HG03558 (cell line): ENCODE measurements around the gene AFAP1.

Experiments
- ATAC-seq: cut with Tn5 transposase; IDR thresholded peaks from one replicate; pipeline ENCODE4 v1.9.1; 2021; ENCODE audit warnings: moderate number of reproducible peaks; ENCODE audit not compliant: unreplicated experiment; ENCODE audit errors: extremely low read depth

The AFAP1 gene

DNA sequence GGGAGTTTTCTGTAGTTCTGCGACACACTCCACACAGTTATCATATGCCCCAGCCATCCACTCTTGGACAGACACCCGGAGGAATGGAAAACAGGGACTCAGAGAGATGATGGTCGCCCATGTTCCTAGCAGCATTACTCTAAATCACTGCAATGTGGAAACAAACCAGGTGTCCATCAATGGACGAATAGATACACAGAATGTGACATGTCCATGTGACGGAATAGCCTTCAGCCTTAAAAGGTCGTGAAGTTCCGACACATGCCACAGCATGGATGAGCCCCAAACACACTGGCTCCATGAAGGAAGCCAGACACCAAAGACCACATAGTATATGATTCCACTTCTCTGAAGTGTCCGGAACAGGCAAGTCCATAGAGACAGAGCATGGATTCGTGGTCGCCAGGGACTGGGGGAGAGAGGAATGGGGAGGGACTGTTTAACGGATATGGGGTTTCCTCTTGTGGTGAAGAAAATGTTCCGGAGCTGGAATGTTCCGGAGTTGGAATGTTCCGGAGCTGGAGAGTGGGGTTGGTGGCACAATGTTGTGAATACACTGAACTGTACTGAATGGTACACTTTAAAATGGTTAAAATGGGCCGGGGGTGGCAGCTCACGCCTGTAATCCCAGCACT is 28.7 kb upstream of the AFAP1 start:
- no peak for ATAC-seq

GRCh38 chr4:7967501-7968261 is 28.0 kb upstream of the AFAP1 start:
- no peak for ATAC-seq

DNA sequence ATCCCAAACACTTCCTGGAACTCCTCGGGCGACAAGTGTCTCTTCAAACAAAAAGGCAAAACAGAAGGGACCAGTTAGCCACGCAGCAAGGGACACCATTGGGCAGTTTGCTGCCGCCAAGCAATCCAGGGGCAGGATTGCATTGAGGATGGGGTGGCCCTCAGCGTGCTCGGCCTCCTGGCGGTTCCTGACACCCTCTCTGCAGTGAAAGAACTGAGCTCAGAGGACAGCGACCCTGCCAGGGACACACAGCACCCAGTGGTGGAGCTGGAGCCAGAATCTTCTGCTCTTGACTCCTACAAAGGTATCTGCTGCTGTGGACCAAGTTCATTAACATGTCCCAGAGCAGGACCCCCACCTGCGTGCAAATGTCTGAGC is 27.4 kb upstream of the AFAP1 start:
- no peak for ATAC-seq

GRCh38 chr4:7966281-7967062 is 26.8 kb upstream of the AFAP1 start:
- no peak for ATAC-seq

DNA sequence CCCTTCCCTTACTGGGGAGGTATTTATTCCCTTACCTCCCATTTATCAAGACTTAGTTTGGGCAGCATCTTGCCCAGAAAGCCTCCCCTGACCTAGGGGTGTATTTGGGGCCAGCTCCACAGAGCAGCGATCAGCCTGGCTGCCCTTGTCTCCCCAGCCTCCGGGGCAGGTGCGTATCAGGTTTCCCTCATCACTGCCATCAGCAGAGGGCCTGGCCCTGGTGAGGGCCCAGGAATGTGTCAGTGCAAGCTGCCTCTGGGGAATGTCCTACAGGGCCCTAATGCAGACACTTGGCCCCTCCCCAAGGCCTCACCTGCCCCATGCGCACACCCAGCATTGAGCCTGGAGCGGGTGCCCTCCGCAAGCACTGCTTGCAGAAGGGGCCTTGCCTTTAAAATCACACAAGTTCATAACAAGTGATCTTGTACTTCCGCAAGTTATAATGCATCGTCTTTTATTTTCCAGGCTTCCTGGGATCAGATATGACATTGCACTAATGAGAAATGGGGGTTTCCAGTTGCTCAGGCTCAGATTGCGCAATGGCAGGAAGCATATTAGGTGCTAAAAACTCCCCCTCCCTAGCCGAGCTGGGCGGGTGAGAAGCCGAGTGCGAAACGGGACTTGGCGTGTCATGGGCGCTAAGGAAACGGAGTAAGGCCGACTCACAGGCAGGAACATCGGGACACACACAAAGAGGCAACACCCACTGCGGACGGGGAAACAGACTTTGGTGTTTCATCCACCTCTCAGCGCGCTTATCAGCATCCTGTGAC is 25.4 kb upstream of the AFAP1 start:
- ATAC-seq: no peak

DNA sequence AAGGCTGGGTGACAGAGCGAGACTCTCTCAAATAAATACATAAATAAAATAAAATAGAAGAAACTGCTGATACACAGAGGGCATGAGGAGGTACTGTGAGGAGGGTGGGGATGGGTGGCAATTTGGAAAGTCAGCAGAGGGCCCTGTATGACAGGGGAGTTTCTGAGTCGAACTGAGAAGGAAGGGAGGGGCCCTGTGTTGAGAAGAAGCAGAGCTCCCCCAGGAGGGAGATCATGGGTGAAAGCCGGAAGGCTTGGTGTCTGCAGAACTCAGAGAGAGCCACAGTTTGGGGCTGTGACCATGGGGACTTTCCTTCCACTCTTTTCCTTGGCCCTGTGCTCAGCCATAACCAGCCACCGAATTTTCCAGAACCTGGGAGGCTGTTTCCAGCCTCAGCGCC is 24.8 kb upstream of the AFAP1 start:
- ATAC-seq: no peak

- no peak for ATAC-seq
Observed at GRCh38 chr4:7963691-7964090, 24.0 kb upstream of the AFAP1 start.

GRCh38 chr4:7962609-7963508 is 23.2 kb upstream of the AFAP1 start:
- no peak for ATAC-seq

GRCh38 chr4:7960790-7961655 is 21.4 kb upstream of the AFAP1 start:
- no peak for ATAC-seq

GRCh38 chr4:7960017-7960789 is 20.5 kb upstream of the AFAP1 start:
- ATAC-seq: no peak

DNA sequence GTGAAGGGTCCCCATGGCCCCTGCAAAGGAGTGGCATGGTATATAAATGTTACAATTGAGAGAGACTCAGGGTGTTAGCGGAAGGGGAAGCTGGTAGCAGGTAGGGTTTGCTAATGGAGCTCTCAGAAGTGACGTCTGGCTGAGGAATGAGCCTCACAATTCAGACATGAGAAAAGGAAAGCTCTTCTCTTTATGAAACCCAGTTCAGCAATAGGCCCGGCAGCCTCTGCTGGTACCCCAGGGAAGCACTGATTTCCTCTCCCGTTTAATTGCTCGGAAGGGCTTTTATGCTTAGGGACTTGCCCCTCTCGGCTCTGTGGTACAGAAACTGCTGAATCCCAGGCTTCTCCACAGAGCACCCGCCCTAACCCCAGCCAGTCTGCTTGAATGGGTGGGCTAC is 19.4 kb upstream of the AFAP1 start:
- ATAC-seq: no peak

DNA sequence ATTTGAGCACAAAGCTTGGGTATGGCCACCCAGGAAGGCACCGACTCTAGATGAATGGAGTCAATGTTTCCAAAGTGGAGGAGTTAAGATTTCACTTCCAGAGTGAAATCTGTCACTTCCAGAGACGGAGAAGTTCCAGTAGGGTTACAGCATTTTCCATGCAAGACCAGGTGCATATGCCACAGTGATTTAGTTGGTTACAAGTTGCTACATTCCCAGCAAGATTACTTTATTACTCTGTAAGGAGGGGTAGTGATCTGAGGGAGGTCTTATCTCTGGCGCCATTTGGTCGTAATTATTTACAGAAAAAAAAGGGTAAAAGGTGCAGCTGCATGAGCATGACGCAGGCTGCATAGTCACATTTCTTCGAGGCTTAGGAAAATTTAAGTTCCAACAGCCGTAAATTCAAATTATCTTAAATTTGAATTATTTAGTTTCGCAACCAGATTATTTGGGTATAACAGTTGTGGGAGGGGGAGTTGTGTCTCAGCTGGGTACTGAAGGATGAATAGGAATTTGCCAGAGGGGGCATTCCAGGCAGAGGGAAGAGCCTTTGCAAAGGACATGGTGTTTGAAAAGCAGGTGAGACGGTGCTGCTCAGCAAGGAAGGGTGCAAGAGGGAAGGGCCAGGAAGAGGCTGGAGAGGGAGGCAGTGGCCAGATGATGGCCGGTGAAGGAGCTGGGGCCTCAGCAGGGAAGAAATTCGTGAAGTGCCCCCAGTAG is 17.4 kb upstream of the AFAP1 start:
- no peak for ATAC-seq

DNA sequence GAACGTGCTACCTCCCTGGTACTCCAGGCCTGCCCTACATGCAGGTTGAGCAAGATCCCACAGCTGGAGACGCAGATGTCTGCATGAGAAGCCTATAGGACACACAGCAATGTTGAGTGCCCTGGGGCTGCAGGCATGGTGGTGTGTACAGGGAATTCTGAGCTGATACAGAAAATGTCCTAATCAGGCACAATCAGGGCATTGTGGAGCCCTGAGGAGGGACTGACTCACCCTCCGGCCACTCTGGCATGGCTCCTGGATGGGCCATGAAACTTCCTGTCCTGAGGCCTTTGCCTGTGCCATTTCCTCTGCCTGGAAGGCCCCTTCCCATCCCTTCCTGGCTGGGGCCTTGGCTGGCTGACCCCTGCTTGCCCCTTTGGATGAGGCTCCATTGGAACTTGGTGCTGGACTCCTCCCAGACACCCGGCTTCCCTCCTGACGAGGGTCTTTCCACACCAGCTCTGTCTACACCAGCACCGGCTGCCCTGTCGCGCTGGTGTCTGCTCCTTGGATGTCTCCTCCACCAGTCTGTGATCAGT is 16.7 kb upstream of the AFAP1 start:
- ATAC-seq: no peak

- ATAC-seq: no peak
Observed at GRCh38 chr4:7955393-7955792, 15.7 kb upstream of the AFAP1 start.

GRCh38 chr4:7952615-7953014 is 13.0 kb upstream of the AFAP1 start:
- no peak for ATAC-seq

DNA sequence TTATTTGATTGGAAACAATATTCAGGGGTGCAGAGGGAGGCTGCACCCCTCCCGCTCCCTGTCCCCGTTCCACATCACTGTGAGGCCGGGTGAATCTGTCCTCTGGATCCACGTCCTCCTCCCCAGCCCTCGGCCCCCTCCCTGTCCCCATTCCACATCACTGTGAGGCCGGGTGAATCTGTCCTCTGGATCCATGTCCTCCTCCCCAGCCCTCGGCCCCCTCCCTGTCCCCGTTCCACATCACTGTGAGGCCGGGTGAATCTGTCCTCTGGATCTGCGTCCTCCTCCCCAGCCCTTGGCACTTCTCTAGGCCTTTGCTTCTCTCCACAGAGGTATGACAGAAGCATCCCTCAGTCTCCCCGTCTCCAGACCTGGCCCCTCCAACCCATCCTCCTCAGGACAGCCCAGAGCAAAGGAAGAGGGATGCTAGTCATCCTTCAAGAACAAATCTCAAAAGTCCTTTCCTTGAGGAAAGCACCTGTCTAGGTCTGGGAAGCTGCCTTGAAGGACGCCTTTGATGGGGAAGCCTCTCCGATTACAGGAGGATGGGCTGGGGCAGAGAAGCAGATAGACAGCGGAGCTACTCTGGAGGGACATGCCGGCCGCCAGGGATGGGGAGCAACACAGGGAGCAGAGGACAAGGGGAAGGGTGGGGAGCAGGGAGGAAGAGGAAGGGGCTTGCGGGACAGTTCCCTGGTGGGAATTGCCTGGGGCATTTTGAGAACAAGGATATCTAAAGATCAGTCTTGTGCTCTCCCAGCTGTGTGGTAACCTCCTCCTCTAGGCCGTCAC is 10.8 kb upstream of the AFAP1 start:
- no peak for ATAC-seq
